NCI-H2227 (cell line): ENCODE measurements around the gene NONO.
"Not testable (repeated sequence)": the region's sequence is repeated elsewhere in the genome, so short reads cannot be mapped to it uniquely, and the experiment has no call there.

Source experiments
- DNase-seq: peaks from one replicate; lab custom pipeline; 2025; ENCODE audit not compliant: unreplicated experiment; lab: John Stamatoyannopoulos, UW

Gene NONO

DNA sequence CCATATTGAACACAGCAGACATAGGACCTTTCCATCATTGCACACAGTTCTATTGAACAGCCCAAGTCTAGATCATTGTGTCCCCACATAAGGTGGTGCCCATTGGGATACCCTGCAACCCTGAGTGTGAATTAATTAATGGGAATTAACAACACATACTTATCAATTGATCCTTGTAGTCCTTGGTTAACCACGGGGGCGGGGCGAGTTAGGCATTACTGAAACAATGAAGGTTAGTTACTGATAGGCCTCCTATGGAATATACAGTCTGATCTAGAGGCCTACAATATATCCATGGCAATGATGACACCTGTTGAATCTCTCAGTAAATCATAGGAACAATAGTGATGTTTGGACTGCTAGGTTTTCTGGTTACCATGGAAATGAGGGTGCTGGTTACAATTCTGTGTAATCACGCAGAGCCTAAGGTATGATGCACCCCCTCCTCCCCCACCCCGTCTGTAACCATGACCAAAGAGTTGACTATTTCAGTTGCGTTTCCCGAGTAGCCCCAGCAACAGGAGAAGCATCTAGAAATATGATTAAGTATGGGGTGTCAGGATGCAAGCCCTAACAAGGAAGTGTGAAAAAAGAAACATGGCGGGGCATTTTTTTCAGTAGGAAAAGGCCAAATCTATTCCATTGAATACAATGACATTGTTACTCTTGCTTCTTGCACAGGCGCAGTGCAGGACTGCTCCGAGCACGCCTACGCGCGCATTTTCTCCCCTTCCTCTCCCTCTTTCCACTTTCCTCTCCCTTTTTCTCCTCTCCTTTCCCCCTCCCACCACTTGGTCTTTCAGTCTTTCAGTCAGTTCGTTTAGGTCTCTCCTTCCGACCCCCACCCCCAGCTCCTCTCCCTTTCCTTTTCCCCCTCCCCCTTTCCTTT, 677 bp upstream of the NONO start:
- peak; percentile 86 for DNase-seq

DNA sequence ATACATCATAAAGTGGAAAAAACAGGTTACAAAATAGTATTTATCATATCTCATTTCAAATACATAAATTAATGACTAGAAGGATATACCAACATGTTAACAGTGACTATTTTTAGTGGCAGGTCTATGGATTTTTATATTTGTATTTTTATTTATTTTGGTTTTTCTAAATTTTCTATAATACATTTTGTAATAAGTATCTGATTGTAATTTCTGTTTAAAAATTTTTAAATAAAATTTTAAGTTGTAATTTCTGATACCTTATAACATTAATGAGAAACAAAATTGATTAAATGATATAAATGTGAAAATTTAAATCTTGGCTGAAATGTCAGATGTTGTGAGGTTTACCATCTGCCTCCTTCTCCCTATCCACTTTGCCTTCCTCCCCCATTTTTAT, 2.5 kb downstream of the NONO start:
- no peak for DNase-seq

GRCh38 chrX:71291381-71291780, 7.9 kb downstream of the NONO start:
- no peak for DNase-seq

GRCh38 chrX:71292669-71293365, 9.4 kb downstream of the NONO start:
- no peak for DNase-seq

- DNase-seq, result no peak
Observed at GRCh38 chrX:71296806-71297205, 13.4 kb downstream of the NONO start.

DNA sequence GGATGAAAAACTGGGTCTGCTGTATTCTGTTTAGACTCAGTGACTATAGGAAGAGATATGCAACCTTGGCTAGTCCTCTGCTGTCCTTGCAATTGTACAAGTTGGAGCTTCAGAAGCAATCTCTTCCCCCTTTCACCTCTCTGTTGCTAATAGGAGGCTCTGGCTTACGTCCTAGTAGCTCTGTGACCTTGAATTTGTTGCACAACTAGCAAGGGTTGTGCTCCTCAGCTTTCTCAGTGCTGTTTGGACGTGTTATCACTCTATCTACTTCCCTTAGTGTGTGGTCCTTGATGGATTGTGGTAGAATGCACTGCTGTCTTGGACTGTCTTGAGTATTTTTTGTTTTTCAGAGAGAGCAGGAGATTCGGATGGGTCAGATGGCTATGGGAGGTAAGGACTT, 14.7 kb downstream of the NONO start:
- DNase-seq, result no peak

DNA sequence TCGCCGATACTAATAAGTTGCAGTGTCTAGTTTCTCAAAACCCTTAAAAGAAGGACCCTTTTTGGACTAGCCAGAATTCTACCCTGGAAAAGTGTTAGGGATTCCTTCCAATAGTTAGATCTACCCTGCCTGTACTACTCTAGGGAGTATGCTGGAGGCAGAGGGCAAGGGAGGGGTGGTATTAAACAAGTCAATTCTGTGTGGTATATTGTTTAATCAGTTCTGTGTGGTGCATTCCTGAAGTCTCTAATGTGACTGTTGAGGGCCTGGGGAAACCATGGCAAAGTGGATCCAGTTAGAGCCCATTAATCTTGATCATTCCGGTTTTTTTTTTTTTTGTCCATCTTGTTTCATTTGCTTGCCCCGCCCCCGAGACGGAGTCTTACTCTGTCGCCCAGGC, 16.6 kb downstream of the NONO start:
- not testable (repeated sequence) for DNase-seq

- not testable (repeated sequence) for DNase-seq
Observed at GRCh38 chrX:71300495-71300894, 17.1 kb downstream of the NONO start.

DNA sequence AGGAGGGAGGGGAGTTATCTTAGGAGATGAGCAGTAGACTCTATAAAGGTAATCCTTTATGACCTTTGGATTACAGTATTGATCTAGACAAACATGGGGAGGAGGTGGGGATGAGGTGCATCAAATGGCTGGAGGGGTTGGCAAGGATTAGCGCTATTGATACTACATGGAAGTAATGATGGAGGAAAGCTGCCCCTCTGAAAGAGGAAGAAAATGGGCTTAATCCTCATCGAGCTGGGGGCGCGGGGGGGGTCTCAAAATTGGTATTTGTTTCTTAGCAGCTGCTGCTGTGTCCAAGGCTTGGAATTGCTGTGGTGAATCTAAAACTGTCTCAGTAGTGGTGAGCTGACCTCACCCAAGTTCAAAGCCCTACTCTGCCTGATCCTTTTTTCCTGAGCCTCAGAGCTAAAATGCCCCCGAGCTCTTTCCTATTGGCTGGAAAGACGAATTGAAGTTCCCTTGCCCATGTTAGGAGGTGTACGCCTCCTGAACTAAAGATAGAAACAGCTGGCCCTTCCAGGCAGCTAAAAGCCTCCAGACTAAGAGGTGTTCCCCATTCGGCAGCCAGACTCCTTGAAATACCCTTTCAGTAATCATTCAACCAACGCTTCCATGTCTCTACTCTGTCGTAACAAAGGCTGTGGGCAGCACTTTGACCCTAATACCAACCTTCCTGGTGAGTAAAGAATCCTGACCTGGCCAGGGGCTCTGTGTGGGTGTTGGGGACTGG, 17.9 kb downstream of the NONO start, which contains the start of gene ITGB1BP2:
Gene ITGB1BP2 (plus strand): TSS at position 556 of the 730 bp plus-strand sequence. CDS start 57 bp downstream, at position 613.
- peak; percentile 47 for DNase-seq

DNA sequence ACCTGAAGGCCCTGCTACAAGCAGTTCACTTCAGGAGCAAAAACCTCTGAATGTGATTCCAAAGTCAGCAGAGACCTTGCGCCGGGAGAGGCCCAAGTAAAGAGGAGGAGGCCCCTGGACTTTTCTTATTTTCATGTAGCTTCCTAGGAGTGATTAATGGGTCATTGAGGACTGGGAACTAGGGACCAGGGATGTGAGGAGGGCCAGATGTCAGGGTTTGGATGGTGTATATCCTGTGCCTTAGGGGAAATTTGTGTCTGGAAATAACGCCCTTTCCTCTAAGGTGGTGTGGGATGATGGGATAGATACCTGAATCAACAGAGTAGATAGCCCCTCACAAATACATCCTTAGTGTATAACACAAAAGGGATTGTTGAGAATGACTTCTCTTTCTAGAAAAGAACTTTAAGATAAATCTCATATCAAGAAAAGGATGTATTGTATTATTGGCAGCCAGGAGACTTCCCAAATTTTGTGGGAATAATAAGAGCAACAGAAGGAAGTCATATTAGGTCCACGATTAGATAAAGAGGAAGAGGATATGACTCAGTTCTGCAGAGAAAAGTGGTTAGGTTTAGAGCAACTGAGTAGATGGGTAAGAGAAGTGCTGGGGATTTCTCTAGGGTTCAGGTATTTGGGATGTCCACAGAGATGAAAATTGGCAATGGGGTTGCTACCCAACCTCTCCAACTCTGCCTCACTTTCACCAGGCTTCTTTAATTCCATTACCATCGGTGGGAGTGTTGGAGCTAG, 19.2 kb downstream of the NONO start:
- no peak for DNase-seq

DNA sequence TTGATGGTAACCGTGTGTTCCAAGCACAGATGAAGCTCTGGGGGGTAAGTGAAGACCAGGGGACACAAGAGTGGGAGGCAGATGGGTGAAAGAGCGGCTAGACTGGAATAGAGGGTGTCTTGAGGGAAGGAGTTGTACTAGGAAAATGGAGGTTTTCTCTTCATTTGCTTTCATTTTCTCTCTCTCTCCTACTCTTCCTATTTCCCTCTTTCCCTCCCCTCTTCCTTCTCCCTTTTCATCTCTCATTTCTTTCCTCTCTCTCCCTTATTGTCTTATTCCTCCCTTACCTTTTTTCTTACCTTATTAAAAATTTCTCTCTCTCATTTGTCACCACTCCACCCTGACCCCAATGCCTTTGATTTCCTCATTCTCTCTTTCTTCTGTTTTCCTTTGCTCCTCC, 21.1 kb downstream of the NONO start:
- no peak for DNase-seq

GRCh38 chrX:71315917-71316316, 32.5 kb downstream of the NONO start:
- DNase-seq, result no peak

GRCh38 chrX:71316959-71317358, 33.5 kb downstream of the NONO start:
- not testable (repeated sequence) for DNase-seq

GRCh38 chrX:71320126-71320525, 36.7 kb downstream of the NONO start:
- no peak for DNase-seq

DNA sequence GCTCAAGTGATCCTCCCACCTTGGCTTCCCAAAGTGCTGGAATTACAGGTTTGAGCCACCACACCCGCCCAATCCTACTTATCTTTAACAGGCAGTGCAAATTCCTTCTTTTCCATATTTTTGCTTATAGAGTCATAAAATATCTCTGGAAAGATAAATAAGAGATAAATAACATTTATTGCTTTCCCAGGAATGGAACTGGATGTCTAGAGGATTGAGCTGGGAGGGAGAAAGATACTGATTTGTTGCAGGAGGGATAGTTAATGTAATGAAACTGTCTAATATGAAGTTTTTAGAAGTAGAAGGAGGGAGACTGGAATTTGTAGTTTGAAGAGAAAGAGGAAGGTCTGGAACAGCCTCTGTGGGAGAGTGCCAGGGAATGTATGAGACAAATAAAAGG, 38.3 kb downstream of the NONO start:
- DNase-seq, result no peak

DNA sequence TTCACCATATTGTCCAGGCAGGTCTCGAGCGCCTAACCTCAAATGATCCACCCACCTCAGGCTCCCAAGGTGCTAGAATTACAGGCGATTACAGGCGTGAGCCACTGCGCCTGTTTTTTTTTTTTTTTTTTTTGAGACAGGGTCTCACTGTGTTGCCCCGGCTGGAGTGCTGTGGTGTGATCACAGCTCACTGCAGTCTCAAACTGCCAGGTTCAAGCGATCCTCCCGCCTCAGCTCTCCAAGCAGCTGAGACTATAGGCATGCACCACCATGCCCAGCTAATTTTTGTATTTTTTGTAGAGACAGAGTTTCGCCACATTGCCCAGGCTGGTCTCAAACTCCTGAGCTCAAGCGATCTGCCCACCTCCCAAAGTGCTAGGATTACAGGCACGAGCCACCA, 41.0 kb downstream of the NONO start:
- DNase-seq, result not testable (repeated sequence)

- no peak for DNase-seq
Observed at GRCh38 chrX:71326394-71326793, 43.0 kb downstream of the NONO start.

- DNase-seq, result not testable (repeated sequence)
Observed at GRCh38 chrX:71349151-71349665, 65.8 kb downstream of the NONO start.

DNA sequence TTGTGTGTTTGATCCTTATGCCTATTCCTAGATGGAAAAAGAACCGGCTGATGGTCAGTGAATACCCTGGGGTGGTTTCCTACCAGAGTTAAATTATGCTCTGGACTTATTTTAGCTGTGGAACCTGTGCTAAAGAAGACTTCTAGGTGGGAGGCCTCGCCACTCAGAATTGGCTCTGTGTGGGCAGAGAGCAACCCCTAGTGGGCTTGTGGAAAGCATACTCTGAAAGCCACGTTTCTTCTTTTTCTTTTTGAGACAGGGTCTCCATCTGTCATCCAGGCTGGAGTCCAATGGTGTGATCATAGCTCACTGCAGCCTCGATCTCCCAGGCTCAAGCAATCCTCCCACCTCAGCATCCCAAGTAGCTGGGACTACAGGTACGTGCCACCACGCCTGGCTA, 66.4 kb downstream of the NONO start:
- DNase-seq, result not testable (repeated sequence)
